Tibial artery (tissue), 4 donors: ENCODE data around the gene MLLT3.

Experiments
- DNase-seq, 2 donors: peaks; one replicate each; pipeline ENCODE4 v3.0.0-alpha.2; 2019
- H3K27ac ChIP-seq, 2 donors: fragments of 200-600 bp; sonication (generic) in 1 of 2; 1 replicate in 1 of 2; 2 replicates in 1 of 2; pipeline ENCODE4 v1.5.1; 2018 to 2019; ENCODE audit warnings: mild to moderate bottlenecking in 1 of 2
- H3K27me3 ChIP-seq, 2 donors: fragments of 200-600 bp; sonication (generic) in 1 of 2; one replicate each; pipeline versions ENCODE4 v1.5.1 to v1.6.0; 2016 to 2019
- H3K36me3 ChIP-seq, 3 donors: fragments of 200-600 bp; sonication (generic) in 2 of 3; one replicate each; pipeline ENCODE4 v1.5.1; 2016 to 2019; ENCODE audit warnings: mild to moderate bottlenecking in 2 of 3
- H3K4me1 ChIP-seq, 4 donors: fragments of 200-600 bp; sonication (generic) in 2 of 4; 1 replicate in 3 of 4; 2 replicates in 1 of 4; pipeline ENCODE4 v1.5.1; 2016 to 2019
- H3K4me3 ChIP-seq, 2 donors: fragments of 200-600 bp; sonication (generic) in 1 of 2; 1 replicate in 1 of 2; 2 replicates in 1 of 2; pipeline ENCODE4 v1.5.1; 2018 to 2019; ENCODE audit warnings: mild to moderate bottlenecking in 2 of 2
- H3K9me3 ChIP-seq, 3 donors: fragments of 200-600 bp; sonication (generic) in 1 of 3; one replicate each; pipeline ENCODE4 v1.5.1; 2016 to 2019
- intact Hi-C: fragments of 100-400 bp; cut with DNase I; formaldehyde crosslinking; loops from one replicate; pipeline ENCODE4 v1.15.0; 2023; ENCODE audit warnings: low total_unique reads
- TF ChIP-seq, protein P1 (sequence below), 2 experiments: fragments of 200-600 bp in 1 of 2; fragments of 450-650 bp in 1 of 2; IDR thresholded peaks; one replicate each; pipeline ENCODE4 v1.5.1; 2017 to 2019; ENCODE audit warnings: antibody characterized with exemption in 2 of 2, mild to moderate bottlenecking in 1 of 2, moderate library complexity in 1 of 2

MLLT3 gene

DNA sequence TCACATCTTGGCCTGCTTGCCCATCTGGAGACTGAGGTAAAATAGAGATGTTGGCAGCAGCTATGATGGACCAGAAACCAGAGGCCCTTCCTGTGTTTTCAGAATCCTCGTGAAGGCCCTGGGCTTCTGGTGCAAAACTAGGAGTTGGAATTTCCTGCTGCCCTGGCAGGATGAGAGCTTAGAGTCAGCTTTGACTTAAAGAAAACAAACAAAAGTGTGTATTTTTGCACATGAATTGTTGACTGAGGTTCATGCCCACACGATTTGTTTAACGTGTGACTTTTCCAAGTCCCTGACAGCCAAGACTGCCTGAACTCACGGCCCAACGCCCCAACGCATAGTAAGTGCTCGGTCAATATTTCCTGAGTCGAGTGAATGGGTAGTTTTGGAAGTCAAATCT lies 303.1 kb downstream of the MLLT3 start:
- Histone ChIP-seq H3K27ac (no peak overlapping the region), H3K4me3 (no peak overlapping the region), H3K9me3 (no peaks in the 10 kb centered on the region), H3K36me3 (no peaks in the 10 kb centered on the region), H3K27me3 (no peaks in the 10 kb centered on the region), H3K4me1 (peaks cover 0 to 6% (median 1%) of the 10 kb centered on the region in 4 donors)
- TF ChIP-seq, protein P1, sequence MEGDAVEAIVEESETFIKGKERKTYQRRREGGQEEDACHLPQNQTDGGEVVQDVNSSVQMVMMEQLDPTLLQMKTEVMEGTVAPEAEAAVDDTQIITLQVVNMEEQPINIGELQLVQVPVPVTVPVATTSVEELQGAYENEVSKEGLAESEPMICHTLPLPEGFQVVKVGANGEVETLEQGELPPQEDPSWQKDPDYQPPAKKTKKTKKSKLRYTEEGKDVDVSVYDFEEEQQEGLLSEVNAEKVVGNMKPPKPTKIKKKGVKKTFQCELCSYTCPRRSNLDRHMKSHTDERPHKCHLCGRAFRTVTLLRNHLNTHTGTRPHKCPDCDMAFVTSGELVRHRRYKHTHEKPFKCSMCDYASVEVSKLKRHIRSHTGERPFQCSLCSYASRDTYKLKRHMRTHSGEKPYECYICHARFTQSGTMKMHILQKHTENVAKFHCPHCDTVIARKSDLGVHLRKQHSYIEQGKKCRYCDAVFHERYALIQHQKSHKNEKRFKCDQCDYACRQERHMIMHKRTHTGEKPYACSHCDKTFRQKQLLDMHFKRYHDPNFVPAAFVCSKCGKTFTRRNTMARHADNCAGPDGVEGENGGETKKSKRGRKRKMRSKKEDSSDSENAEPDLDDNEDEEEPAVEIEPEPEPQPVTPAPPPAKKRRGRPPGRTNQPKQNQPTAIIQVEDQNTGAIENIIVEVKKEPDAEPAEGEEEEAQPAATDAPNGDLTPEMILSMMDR (IDR thresholded peaks at IDR 0.05), result no peak
- intact Hi-C loops, result no loop called here
- DNase-seq, result no peak

DNA sequence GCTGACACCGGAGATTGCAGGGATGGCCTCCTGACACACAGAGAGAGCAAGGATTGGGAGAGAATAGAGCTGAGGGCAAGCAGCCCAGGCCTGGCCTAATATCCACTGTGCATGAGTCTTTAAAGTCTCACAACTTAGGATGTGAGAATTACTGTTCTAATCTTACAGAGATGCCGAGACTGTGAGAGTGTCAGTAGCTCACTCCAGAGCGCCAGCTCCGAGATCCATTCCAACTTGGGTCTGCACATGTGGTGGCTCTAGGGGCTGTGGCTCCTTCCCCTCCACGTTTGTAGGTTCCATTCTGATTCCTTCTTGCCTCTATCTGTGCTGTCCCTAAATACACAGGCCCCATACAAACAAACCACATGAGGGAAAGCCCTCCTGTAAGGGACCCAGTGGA lies 304.6 kb downstream of the MLLT3 start:
- TF ChIP-seq, protein P1 (IDR thresholded peaks at IDR 0.05), result no peak
- Histone ChIP-seq H3K4me1 (peaks cover 0 to 17% (median 1%) of the 10 kb centered on the region in 4 donors), H3K27me3 (no peaks in the 10 kb centered on the region), H3K9me3 (no peaks in the 10 kb centered on the region), H3K4me3 (no peak overlapping the region), H3K36me3 (no peaks in the 10 kb centered on the region), H3K27ac (no peak overlapping the region)
- intact Hi-C loops, result no loop called here
- no peak for DNase-seq

DNA sequence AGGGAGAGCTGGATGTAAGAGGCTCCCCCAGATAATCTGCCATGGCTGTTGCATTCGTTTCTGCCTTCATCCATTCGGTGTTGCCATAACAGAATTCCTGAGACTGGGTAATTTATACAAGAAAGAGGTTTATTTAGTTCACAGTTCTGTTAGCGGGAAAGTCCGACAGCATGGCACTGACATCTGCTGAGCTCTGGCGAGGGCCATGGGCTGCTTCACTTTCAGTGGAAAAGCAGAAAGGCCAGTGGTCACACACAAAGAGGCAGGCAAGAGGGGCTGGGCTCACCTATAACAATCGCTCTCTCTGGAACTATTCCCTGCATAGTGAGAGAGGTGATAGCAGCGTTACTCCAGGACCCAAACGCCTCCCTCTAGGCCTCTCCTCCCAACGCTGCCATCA lies 305.9 kb downstream of the MLLT3 start:
- intact Hi-C loops, result no loop called here
- H3K4me1 ChIP-seq, result peaks cover 0 to 17% (median 1%) of the 10 kb centered on the region in 4 donors
- TF ChIP-seq, protein P1 (IDR thresholded peaks at IDR 0.05), result no peak

DNA sequence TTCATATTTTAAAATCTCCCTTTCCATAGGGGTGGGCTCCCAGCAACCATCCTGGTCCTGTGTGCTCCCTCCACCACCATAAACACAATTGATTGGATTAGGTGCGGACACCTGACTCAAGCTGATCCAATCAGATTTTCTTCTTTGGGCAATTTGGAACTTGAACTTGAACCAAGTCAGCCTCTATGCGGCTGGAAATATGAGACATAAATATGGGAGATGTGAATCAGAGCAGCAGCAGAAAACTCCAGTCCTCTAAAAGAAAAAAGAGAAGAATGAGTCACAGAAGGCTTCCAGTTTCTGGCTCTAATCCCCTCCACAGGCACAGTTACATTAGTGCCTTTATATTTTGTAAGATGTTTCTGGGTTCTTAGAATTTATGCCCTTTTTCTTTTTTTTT lies 306.6 kb downstream of the MLLT3 start:
- H3K9me3 ChIP-seq, result no peaks in the 10 kb centered on the region
- no peak overlapping the region for H3K4me3 ChIP-seq
- TF ChIP-seq, protein P1 (IDR thresholded peaks at IDR 0.05), result no peak
- no peak overlapping the region for H3K27ac ChIP-seq
- H3K27me3 ChIP-seq, result no peaks in the 10 kb centered on the region
- DNase-seq, result no peak
- peaks cover 0 to 17% (median 1%) of the 10 kb centered on the region in 4 donors for H3K4me1 ChIP-seq
- no peaks in the 10 kb centered on the region for H3K36me3 ChIP-seq
- intact Hi-C loops, result no loop called here

More for the DNA sequence above, 305.9 kb downstream of the MLLT3 start:
- DNase-seq, result no peak
- H3K27ac ChIP-seq, result no peak overlapping the region
- H3K27me3 ChIP-seq, result no peaks in the 10 kb centered on the region
- no peaks in the 10 kb centered on the region for H3K9me3 ChIP-seq
- no peaks in the 10 kb centered on the region for H3K36me3 ChIP-seq
- no peak overlapping the region for H3K4me3 ChIP-seq

DNA sequence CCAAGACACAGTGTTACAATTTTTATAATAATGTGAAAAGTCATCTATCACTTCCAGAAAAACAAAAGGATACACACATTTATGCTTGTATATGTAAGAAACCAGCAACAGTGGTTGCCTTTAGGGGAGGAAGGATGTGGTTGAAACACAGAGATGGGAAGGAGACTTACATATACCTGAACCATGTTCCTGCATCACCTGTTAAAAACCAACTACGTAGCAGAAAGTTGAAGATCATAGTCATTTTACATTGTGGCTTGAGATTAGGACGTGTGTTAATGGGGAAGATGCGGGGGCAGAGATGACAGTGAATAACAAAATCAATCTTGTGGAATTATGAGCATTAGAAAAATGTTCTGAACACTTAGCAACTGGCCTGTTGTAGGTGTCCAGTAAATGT lies 307.3 kb downstream of the MLLT3 start:
- H3K9me3 ChIP-seq, result no peaks in the 10 kb centered on the region
- TF ChIP-seq, protein P1 (IDR thresholded peaks at IDR 0.05), result no peak
- H3K36me3 ChIP-seq, result no peaks in the 10 kb centered on the region
- peaks cover 0 to 17% (median 1%) of the 10 kb centered on the region in 4 donors for H3K4me1 ChIP-seq
- no peak for DNase-seq
- H3K4me3 ChIP-seq, result no peak overlapping the region
- intact Hi-C loops, result no loop called here
- no peaks in the 10 kb centered on the region for H3K27me3 ChIP-seq
- H3K27ac ChIP-seq, result no peak overlapping the region

DNA sequence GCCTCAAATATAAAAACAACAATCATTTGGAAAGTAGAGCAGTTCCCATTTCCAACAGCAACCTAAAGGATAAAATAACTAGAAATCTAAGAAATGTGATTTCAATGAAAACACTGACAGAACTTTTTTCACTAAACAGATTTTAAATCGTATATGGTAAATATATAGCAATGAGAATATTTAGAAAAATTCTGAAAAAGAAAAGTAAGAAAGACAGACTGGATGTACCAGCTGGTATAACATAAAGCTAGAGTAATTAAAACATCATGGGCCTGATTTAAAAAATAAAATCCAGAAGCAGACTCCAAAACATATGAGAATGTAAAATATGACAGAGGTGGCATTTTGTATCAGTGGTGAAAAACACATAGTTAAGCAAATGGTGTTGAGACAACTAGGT lies 308.9 kb downstream of the MLLT3 start:
- DNase-seq, result no peak
- TF ChIP-seq, protein P1 (IDR thresholded peaks at IDR 0.05), result no peak
- Histone ChIP-seq H3K27me3 (no peaks in the 10 kb centered on the region), H3K4me1 (peaks cover 0 to 17% (median 1%) of the 10 kb centered on the region in 4 donors), H3K27ac (no peak overlapping the region), H3K4me3 (no peak overlapping the region), H3K36me3 (no peaks in the 10 kb centered on the region), H3K9me3 (no peaks in the 10 kb centered on the region)
- intact Hi-C loops, result no loop called here
